Medulla oblongata (tissue), 1 donor: ENCODE measurements around the gene RCAN1.

ENCODE experiments used
- DNase-seq: peaks from one replicate; pipeline ENCODE4 v3.0.0-alpha.2; 2015; ENCODE audit errors: extremely low spot score

Gene RCAN1

GRCh38 chr21:34598931-34599400 is 15.9 kb downstream of the RCAN1 start:
- no peak for DNase-seq

GRCh38 chr21:34597406-34597805 is 17.5 kb downstream of the RCAN1 start:
- no peak for DNase-seq

- no peak for DNase-seq
Measured at GRCh38 chr21:34596561-34597271, 18.2 kb downstream of the RCAN1 start.

GRCh38 chr21:34595457-34595856 is 19.5 kb downstream of the RCAN1 start:
- no peak for DNase-seq

GRCh38 chr21:34594566-34595234 is 20.2 kb downstream of the RCAN1 start:
- no peak for DNase-seq

GRCh38 chr21:34593954-34594531 is 20.9 kb downstream of the RCAN1 start:
- no peak for DNase-seq

- no peak for DNase-seq
Measured at GRCh38 chr21:34593423-34593822, 21.5 kb downstream of the RCAN1 start.

GRCh38 chr21:34592120-34592955 is 22.6 kb downstream of the RCAN1 start:
- DNase-seq: no peak

GRCh38 chr21:34590520-34590919 is 24.4 kb downstream of the RCAN1 start:
- DNase-seq: no peak

- DNase-seq: no peak
Measured at GRCh38 chr21:34589511-34590282, 25.2 kb downstream of the RCAN1 start.

GRCh38 chr21:34583926-34584563 is 30.9 kb downstream of the RCAN1 start:
- DNase-seq: no peak

GRCh38 chr21:34582506-34583150 is 32.3 kb downstream of the RCAN1 start:
- DNase-seq: peak; percentile 56

- no peak for DNase-seq
Measured at GRCh38 chr21:34580181-34580700, 34.7 kb downstream of the RCAN1 start.

GRCh38 chr21:34579411-34579810 is 35.5 kb downstream of the RCAN1 start:
- DNase-seq: no peak

GRCh38 chr21:34576041-34576511 is 38.8 kb downstream of the RCAN1 start:
- no peak for DNase-seq

GRCh38 chr21:34574601-34575529 is 40.0 kb downstream of the RCAN1 start:
- DNase-seq: no peak

GRCh38 chr21:34571994-34572393 is 42.9 kb downstream of the RCAN1 start:
- no peak for DNase-seq

GRCh38 chr21:34570313-34570712 is 44.6 kb downstream of the RCAN1 start:
- no peak for DNase-seq
